Stimulated activated CD4-positive, alpha-beta T cell treated with anti-CD3 and anti-CD28 coated beads, Interleukin-1b, Interleukin-23, amount 100 ng/mL, for 24 hours (primary cell): ENCODE measurements around the gene TENT4A.
A peak's percentile ranks its signal among the peaks of the same experiment; 100 is the strongest.

Experiments
- DNase-seq, 4 experiments: peaks; one replicate each; pipeline ENCODE4 v3.0.0-alpha.2; 2020; ENCODE audit warnings: low read depth in 4 of 4, low spot score in 1 of 4

Gene TENT4A

DNA sequence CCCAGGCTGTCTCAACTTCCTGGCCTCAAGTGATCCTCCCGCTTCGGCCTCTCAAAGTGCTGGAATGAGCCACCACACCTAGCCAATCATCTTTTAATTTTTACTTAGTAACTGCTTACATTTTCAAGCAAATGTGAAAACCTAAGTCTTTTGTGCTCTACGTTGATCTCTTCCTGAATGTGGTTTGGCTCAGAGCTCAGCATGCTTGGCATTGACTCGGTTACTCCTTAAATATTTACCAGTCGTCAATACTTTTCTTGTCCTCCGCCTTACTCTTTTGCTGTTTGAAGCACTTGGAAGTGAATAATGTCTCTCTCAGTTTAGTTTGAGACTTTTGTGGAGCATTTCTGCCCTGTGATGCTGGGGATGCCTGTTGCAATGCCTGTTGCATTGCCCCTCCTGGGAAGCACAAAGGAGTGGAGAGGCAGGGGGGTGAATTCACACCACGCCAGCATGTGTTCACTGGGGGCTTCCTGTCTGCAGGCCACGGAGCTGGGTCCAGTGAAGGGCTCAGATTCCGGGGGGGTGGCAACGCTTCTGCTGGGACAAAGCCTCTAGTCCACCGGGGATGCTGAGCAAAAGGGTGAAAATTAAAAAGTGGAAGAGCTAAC lies 13.1 kb upstream of the TENT4A start:
- no peak for DNase-seq

DNA sequence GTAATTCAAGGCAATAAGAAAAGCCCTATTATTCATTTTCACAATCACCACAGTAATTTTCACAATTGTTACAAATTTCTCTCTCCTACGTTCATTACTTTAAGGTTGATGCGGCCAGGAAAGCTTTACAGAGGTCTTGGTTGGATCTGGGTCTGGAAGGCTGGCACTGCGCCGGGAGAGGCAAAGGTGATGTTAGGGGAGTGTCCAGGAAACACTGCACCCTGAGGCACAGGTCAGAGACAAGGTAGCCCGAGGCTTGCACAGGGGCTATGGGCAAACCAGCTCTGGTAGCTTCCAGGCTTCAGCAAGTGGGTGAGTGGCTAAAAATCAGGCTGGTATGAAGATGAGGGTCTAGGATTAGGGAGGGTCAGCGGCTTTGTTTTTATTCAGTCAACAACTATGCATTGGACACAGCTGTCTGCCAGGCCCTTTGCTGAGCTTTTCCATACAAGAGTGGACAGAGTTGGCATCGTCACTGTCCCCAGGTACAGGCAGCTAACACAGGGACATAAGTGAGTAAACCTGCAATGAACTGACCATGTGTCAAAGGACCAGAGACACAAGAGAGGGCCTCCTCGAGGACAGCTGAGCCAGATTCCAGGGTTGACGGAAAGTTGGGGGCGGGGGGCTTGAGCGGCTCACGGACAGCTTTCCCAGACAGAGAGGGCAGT lies 12.4 kb upstream of the TENT4A start:
- no peak for DNase-seq

DNA sequence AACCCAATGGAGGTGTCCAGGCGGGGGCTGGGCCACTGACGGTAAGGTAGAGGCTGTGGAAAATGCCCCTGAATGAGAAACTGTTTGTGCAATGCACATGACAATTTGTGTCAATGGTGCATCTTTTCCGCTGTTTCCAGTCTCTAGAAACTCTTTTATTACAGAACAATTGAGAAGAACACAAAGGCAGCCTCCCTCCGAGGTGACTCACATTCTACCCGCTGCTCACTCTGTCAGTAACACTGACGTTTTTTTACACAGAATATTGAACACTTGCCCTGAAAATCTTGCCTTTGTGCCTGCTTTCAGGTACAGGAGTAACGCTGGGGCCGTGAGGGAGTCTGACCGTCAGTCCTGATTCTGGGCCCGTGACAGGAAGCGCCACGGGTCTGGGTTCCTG lies 11.7 kb upstream of the TENT4A start:
- DNase-seq: no peak

DNA sequence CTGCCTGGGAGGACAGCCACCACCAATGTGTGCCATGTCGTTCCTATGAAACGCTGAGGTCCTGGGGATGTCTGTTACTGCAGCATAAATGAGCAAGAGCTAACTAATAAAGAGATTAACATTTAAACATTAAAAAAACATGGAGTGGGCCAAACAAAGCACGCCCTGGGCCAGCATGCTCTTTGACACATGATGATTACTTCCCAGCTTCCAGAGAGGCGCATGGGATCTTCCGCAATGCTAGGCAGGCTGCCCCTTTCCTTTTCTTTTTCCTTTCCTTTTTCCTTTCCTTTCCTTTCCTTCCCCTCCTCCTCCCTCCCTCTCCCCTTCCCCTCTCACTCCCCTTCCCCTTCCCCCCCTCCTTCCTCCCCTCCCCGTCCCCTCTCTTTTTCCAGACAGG lies 10.6 kb upstream of the TENT4A start:
- DNase-seq: no peak

DNA sequence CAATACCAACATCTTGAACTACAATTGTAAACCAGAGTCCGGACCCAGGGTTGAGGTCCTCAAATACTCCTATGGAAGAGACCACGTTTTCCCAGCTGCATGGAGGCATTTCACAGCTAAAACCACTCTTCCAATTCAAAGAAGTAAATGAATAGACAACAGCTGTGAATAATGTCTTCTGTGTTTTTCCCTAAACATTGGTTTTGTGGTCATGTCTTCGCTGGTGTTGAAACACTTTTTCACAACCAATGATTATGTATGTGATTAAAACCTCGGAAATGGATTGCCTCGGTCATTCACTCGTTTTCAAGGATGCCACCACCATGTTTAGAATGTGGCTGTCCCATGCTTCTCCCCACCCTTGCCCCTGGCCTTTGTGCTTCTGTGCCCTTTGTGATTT lies 9.4 kb upstream of the TENT4A start:
- DNase-seq: no peak

DNA sequence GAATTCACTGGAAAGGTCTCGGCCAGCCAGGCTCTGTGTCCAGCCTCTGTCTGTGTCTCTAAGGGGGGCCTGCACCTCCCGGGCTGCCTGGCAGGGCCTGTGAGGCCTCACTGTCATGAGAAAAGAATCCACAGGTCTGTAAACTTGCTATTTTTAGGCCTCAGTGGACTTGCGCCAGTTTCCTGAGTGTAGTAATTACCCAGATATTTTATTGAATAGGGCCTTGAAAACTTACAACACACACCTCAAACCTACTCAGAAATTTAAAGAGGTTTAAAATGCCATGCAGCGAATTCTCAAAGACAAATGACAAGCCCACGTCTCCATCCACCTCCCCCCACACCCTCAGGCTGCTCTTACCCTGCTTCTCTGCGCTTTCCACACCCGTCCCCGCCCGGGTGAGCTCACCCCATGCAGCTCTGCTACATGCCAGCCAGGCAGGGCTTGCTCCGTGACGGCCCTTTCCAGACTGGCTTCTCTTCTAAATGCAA lies 8.8 kb upstream of the TENT4A start:
- no peak for DNase-seq

DNA sequence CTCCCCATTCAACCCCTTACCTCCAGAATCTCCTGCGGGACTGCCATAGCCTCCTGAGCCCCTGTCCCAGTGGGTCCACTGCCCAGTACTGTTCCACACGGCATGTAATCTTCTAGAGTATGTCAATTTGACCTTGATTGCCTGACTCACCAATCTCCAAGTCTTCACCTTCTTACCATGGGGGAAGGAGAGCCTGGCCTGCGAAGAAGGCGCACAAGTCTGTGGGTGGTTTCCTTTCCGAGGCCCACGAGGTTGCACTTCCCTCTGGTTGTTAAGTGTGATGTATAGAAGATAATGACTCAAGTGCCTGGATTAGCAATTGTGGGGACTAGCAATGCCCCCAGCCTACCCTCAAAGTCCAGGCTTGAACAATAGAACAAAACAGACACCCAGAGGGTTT lies 8.1 kb upstream of the TENT4A start:
- DNase-seq: no peak

DNA sequence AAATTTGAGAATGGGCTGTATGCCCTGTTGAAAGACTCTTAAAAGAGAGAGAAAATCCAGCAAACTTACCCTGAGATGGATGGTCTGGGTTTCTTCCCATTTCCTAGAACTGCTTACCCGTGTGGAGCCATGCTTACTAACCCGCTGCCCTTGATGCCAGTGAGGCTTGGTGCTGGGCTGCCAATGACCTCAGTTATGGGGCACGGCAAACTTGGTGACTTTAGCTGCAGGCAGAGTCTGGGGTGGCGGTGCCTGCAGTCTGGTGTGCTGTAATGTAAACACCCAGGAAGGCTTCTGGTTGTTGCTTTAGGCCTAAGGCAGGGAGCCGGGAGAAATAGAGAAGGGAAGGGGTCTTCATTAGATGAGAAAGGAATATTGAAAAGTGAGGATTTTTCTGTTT lies 7.3 kb upstream of the TENT4A start:
- no peak for DNase-seq

DNA sequence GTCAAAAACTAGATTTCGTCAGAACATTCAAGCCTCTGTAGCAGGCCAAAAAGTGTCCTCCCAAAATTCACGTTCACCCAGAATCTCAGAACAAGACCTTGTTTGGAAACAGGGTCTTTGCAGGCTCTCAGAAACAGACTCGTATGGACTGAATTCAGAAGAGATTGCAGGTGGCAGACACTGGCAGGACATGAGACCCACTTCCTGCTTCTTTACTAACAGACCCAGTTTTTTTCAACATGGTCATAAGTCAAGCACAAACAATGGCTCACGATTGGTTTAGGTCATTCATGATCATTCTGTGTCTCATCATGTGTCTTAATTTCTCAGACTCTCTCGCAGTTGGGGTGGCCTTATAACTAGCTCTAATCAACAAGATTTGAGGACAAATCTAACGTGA lies 5.4 kb upstream of the TENT4A start:
- DNase-seq: no peak

DNA sequence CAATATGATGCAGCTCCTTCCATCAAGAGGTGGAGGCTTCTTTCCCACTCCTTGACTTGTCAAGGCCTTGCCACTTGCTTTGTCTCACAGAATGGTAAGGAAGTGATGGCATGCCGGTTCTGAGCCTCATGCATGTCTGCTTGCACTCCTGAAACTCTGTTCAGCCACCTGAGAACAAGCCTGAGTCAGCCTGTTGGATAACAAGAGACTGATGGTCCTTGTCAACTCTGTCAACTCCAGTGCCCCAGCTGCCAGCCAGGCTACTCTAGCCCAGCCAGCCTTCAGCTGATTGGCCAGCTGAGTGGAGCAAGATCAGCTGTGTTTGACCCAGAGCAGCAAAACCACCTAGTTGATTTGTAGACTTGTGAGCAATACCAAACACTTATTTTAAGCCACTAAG lies 4.4 kb upstream of the TENT4A start:
- DNase-seq: no peak

DNA sequence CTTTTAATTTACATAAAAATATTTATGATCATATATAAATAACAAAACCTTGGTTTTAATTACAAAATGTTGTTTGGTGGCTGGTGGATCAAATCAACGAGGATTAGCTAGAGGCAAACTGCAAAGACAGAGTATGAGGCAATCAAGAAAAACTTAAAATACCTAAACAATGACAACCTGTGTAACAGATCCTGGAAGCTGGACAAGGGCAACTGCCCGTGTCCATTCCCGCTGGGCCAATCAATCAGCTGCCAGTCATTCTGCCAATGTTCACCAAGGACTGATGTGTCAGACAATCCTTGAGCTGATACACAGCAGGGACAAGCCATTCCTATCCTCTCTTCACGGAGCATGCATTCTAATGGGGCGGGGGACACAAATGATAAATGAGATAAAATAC lies 3.2 kb upstream of the TENT4A start:
- DNase-seq: no peak

DNA sequence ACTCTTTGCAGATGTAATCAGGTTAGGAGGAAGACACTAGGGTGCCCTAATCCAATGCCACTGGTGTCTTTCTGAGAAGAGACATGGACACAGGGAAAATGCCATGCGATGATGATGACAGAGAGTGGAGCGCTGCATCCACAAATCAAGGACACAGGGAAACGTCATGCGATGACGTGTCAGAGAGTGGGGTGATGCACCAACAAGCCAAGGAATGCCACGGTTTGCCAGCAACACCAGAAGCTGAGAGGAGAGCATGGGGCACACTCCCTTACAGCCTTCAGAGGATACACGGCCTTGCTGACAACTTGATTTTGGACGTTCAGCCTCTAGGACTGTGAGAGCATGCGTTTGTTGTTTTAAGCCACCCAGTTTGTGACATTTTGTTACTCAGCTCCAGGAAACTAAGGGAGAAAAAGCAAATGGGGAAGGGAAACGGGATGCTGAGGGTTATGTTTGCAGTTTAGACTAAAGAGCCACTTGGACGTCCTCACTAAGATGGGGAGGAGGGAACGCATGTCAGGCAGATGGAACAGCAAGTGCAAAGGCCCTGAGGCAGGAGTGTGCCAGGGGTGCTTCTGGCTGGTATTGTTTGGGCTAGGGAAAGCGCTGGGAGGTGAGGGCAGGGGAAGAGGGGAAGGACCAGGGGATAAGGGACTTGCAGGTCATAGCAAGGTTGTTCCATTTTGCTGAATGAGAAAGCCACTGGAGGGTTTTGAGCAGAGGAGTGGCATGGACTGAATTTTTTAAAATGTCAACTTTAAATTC lies 2.5 kb upstream of the TENT4A start:
- DNase-seq: no peak

DNA sequence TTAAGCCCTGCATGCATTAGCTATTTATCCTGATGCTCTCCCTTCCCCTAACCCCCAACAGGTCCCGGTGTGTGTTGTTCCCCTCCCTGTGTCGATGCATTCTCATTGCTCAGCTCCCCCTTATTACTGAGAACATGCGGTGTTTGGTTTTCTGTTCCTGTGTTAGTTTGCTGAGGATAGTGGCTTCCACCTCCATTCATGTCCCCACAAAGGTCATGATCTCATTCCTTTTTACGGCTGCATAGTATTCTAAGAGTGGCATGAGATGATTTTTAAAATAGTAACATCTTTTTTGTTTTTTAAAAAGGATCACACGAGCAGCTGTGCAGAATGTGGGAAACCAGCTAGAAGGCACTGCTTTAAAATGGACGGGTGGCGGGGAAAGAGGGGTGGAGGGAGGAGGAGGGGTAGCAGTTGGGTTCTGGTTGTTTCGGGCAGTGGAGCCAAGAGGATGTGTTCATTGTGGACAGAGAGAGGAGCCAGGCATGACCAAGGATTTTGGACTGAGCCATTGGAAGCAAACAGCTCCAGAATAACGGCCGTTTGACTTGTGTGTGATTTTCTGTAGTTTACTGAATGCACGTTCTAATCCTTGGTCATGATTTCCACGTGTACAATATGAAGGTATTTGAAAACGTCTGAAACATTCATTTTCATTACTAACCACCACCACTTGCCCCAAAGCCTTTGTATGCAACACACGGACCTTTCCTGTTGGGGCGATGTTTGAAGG lies 1.7 kb upstream of the TENT4A start:
- DNase-seq: no peak

DNA sequence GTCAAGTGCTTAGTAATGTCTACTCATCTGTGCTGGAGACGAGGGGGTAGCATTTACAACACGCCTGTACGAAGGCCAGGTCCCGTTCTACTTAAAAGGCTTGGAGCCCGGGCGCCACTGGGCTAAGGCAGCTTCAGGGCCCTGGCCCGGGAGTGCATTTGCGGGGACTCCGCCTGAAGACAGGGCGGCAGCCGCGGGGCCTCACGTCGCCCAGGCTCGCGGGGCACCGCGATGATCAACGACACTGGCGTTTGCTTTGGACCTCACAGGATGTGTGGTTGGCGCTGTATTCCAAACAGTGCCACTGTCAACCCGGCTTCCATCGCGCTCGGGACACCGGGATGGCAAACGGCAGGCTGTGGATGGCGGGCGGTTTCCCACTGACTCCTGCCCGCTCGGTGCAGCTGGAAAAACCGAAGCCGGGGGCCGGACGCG lies 1.1 kb upstream of the TENT4A start:
- DNase-seq: peak in 2 of 4 experiments; percentile 28 to 29

DNA sequence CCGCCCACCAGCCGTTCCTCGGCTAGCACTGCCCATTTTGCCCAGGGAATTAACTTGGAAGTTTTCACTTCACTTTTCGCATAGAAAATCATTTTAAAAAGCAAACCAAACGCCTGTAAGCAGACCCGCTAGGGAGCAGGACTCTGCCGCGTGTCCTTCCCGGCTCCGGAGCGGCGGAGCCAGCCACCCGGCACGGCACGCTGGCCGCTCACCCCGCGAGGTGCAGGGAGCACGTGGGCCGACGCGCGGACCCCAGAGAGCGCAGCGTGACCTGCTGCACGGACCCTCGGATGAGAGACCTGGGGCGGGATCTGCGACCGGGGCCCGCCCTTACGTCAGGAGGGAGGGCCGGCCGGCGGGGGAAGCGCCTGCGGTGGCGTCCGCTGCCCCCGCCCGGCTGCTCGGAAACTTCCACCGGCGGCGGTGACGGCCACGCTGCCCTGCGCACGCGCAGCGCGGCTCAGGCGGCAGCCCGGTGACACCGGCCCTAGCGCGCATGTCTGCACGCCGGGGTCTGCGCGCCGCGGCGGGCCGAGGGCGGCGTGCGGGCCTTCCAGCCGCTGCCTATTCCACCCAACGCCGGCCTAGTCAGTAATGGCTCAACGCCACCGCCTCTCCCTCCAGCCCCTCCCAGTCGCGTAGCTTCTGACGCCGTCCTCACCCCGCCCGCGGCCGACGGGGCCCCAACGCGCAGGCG lies 507 bp upstream of the TENT4A start:
- peak; percentile 88 to 96 (median 91) for DNase-seq

DNA sequence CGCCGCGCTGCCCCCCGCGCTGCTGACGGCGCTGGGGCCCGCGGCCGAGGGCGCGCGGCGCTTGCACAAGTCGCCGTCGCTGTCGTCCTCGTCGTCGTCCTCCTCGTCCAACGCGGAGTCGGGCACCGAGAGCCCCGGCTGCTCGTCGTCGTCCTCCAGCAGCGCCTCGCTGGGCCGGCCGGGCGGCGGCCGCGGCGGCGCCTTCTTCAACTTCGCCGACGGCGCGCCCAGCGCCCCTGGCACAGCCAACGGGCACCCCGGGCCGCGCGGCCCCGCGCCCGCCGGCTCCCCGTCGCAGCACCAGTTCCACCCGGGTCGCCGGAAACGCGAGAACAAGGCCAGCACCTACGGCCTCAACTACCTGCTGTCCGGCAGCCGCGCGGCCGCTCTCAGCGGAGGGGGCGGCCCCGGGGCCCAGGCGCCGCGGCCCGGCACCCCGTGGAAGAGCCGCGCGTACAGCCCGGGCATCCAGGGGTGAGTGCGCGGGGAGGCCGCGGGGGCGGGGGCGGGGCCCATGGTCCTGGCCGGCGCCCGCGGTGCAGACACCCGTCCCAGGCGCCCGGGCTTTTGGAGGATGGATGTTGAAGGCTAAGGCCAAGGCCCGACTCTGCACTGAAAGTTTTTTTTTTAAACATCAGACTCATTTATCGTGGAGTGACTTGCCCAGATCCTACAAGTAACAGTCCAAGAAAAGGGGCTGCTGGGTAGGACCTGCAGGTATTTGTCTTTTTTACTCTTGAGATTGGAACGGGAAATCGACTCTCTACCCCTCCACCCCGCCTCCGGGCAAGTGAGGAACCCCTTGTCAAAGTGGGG lies 1.2 kb downstream of the TENT4A start:
- DNase-seq: no peak

DNA sequence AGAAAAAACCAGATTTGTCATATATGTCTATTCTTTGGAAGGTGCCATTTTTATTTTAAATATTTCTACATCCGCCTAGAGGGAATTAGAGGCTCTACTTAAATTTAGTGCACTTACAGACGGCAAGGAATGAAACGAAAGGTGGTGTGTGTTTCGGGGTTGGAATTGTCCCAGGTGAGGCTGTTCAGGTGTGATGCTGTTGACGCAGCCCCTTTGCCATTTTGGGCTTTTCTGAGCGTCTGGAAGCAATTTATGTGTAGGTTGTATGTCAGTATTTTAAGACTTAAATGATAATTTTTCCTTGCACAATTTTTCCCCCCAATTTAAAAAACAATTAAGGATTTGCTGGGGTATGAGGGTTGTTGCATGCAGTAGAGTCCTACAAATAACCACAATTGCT lies 2.0 kb downstream of the TENT4A start:
- DNase-seq: no peak

DNA sequence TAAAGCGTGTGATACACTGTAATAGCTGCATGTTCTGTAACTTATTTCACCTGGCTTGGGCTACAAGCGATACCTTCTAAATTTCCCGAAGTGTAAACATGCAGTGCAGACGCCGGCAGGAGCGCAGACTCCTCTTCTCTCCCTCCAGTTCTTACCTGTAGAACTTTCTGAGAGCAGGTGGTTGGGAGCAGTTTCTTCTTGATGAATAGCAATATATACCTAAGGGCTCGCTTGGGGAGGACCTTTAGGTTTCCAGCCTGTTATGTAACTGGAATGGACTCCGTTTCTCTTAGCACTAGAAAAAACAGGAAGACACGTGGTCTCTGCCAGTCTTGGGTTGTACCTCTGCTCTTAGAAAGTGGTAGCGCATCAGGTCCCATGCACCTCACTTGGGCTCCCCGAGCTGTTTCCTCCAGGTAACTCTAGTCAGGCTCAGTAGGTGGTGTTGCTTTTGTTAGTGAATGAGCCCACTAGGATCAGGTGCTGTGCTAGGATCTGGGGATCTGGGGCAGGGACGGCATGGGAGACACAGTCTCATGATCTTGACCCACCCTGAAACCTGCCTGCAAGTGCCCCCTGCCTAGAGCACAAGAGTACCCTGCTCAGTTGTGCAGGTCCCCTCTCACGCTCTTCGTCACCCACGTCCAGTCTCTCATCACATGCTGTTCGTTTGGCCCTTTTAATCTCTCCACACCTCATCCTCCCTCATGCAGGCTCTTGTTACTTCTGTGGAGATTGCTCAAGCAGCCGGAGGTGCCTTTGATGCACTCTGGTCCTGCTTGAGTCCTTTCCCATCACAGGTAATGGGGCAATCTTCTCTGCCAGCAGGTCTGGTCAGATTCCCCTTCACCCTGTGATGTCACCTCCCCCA lies 2.8 kb downstream of the TENT4A start:
- no peak for DNase-seq

DNA sequence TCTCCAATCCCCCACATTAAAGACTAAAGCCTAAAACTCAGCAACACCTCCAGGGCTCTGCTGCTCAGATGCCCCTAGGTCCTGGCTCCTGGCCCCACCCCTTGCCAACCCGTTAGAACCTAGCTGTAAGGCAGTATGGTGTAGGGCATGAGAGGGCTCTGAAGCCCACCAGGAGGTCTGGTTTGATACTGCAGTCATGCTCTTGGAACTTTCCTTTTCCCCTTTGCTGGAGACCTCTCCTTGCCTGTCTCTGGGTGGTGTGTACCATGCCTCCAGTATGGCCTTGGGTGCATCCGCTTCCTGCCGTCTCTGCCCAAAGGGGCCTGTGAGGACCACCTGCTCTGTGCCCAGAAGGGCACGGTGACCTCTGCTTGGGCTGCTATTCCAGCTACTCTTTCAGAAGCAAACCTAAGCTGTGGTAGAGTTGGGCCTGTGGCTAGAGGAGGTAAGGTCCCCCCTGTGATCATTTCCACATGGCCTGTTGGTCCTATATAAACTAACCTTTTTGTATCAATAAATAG lies 3.5 kb downstream of the TENT4A start:
- no peak for DNase-seq
